Breast epithelium (tissue), 4 donors: ENCODE data around the gene ARHGEF7. TPM values are rescaled to one million over a fixed set of nuclear protein-coding genes. Genes with fewer than 3 reads are reported as not detected.

Experiments used
- DNase-seq, 2 donors: peaks; one replicate each; pipeline ENCODE4 v3.0.0-alpha.2; 2019; ENCODE audit warnings: low spot score in 2 of 2
- H3K27ac ChIP-seq, 2 donors: fragments of 200-600 bp; sonication (generic) in 1 of 2; one replicate each; pipeline ENCODE4 v1.5.1; 2016 to 2019; ENCODE audit warnings: mild to moderate bottlenecking in 1 of 2
- H3K27me3 ChIP-seq, 2 donors: fragments of 200-600 bp; sonication (generic) in 1 of 2; one replicate each; pipeline versions ENCODE4 v1.5.1 to v1.6.0; 2017 to 2019; ENCODE audit warnings: control low read depth in 1 of 2, mild to moderate bottlenecking in 1 of 2
- H3K36me3 ChIP-seq: fragments of 200-600 bp; one replicate; pipeline ENCODE4 v1.5.1; 2019
- H3K4me1 ChIP-seq, 2 donors: fragments of 200-600 bp; sonication (generic); one replicate each; pipeline ENCODE4 v1.5.1; 2016 to 2019; ENCODE audit warnings: control low read depth in 1 of 2
- H3K4me3 ChIP-seq, 3 donors: fragments of 200-600 bp; sonication (generic); 1 replicate in 2 of 3; 2 replicates in 1 of 3; pipeline ENCODE4 v1.5.1; 2016 to 2019; ENCODE audit warnings: mild to moderate bottlenecking in 3 of 3, moderate library complexity in 2 of 3
- H3K9me3 ChIP-seq, 2 donors: fragments of 200-600 bp; sonication (generic) in 1 of 2; one replicate each; pipeline ENCODE4 v1.5.1; 2016 to 2019; ENCODE audit warnings: control low read depth in 1 of 2
- POLR2A ChIP-seq: fragments of 450-650 bp; IDR thresholded peaks from one replicate; pipeline ENCODE4 v1.6.1; 2016; ENCODE audit warnings: antibody characterized with exemption, mild to moderate bottlenecking, moderate library complexity
- POLR2AphosphoS5 ChIP-seq, 3 donors: sonication (generic); formaldehyde crosslinking; IDR thresholded peaks; one replicate each; pipeline ENCODE4 v1.6.1; 2017; ENCODE audit warnings: antibody characterized with exemption in 3 of 3
- intact Hi-C: fragments of 100-400 bp; cut with DNase I; formaldehyde crosslinking; loops from one replicate; pipeline ENCODE4 v1.15.1; 2023; ENCODE audit warnings: low total_unique reads
- total RNA-seq, 3 donors: library from RNA; depleted of rRNA; stranded (reverse); fragments of >200 nt; gene quantifications; one replicate each; pipeline ENCODE4 v1.1.0, GENCODE V29; 2016
- TF ChIP-seq, protein P1 (sequence below), 3 donors: fragments of 450-650 bp; IDR thresholded peaks; one replicate each; pipeline ENCODE4 v1.5.1; 2016 to 2017; ENCODE audit warnings: antibody characterized with exemption in 3 of 3, mild to moderate bottlenecking in 3 of 3, moderate library complexity in 3 of 3

Gene ARHGEF7
- total RNA-seq, 3 donors from 2014 or later, result 79.6 to 92.0 (median 85.5) TPM

DNA sequence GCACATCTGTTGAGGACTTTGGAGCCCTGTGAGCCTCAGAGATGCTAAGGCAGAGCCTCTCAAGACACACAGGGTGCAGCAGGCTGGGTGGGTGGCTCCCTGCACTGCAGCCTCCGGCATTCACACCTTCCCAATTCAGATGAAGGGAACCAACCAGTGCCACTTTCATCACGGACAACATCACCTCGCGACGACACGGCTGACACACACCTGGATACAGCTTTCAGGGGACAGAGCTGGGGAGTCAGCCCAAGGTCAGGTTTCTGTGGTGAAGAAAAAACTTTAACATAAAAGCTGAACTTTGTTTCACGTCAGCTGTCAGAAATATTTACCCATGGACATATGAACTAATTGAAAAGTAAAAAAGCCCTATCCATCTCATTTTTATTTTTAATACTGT, 24.9 kb upstream of the ARHGEF7 start:
- Histone ChIP-seq H3K27me3 (peaks cover under 1 to 30% of the 10 kb centered on the region in 2 donors), H3K4me1 (no peaks in the 10 kb centered on the region), H3K9me3 (no peaks in the 10 kb centered on the region), H3K4me3 (no peak overlapping the region), H3K36me3 (no peaks in the 10 kb centered on the region), H3K27ac (no peak overlapping the region)
- DNase-seq, result no peak
- intact Hi-C loops, result no loop called here
- TF ChIP-seq POLR2A (no peak), POLR2AphosphoS5 (IDR thresholded peaks at IDR 0.05) (no peak)
- TF ChIP-seq, protein P1, sequence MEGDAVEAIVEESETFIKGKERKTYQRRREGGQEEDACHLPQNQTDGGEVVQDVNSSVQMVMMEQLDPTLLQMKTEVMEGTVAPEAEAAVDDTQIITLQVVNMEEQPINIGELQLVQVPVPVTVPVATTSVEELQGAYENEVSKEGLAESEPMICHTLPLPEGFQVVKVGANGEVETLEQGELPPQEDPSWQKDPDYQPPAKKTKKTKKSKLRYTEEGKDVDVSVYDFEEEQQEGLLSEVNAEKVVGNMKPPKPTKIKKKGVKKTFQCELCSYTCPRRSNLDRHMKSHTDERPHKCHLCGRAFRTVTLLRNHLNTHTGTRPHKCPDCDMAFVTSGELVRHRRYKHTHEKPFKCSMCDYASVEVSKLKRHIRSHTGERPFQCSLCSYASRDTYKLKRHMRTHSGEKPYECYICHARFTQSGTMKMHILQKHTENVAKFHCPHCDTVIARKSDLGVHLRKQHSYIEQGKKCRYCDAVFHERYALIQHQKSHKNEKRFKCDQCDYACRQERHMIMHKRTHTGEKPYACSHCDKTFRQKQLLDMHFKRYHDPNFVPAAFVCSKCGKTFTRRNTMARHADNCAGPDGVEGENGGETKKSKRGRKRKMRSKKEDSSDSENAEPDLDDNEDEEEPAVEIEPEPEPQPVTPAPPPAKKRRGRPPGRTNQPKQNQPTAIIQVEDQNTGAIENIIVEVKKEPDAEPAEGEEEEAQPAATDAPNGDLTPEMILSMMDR (IDR thresholded peaks at IDR 0.05), result no peak

DNA sequence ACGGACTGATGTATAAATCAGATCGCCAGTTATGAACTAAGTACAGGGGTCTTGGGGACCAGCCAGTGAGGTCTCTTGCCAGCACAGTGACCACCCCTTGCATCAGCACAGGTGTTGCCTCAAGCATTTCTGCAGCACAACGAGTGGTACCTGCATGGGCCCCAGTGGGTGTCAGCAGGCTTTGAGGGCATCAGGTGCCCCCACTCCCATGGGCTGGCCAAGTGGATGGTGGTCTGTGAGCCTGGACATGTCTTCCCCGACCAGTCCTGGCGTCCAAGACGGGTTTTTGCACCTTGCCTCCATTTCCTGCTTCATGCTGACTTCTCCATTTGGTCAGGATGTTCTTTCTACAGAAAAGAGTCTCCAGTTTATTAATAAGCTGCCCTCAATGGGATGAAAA, 22.4 kb upstream of the ARHGEF7 start:
- no peaks in the 10 kb centered on the region for H3K4me1 ChIP-seq
- H3K27ac ChIP-seq, result no peak overlapping the region
- intact Hi-C loops, result no loop called here
- no peak for DNase-seq
- no peak overlapping the region for H3K4me3 ChIP-seq
- TF ChIP-seq POLR2AphosphoS5 (IDR thresholded peaks at IDR 0.05), result no peak
- TF ChIP-seq, protein P1 (IDR thresholded peaks at IDR 0.05), result no peak
- no peak for TF ChIP-seq POLR2A
- no peaks in the 10 kb centered on the region for H3K36me3 ChIP-seq
- H3K27me3 ChIP-seq, result peaks cover 2 to 49% of the 10 kb centered on the region in 2 donors
- H3K9me3 ChIP-seq, result no peaks in the 10 kb centered on the region

DNA sequence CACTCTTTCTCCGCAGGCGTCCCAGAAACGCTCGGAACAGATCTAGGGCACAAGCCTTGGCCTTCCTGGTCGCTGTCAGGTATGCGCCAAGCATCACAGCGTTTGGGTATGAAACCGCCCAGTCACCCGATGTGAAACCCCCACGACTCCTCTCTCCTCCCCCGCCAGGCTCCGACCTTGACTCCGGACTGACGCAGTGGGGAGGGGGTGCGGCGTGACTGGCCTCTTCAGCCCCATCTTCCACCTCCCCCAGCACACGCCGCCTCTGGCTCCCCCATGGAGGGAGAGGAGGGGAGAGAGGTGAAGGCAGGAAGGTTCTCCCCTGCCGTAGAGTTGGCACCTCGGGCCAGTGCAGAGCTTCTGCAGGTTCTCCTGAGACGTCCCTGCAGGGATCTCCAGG, 22.0 kb upstream of the ARHGEF7 start:
- H3K36me3 ChIP-seq, result no peaks in the 10 kb centered on the region
- no peak overlapping the region for H3K27ac ChIP-seq
- no peak for DNase-seq
- H3K4me3 ChIP-seq, result no peak overlapping the region
- intact Hi-C loops, result no loop called here
- H3K9me3 ChIP-seq, result no peaks in the 10 kb centered on the region
- no peaks in the 10 kb centered on the region for H3K4me1 ChIP-seq
- H3K27me3 ChIP-seq, result peaks cover 2 to 50% of the 10 kb centered on the region in 2 donors
- TF ChIP-seq POLR2AphosphoS5 (IDR thresholded peaks at IDR 0.05) (no peak), POLR2A (no peak)

DNA sequence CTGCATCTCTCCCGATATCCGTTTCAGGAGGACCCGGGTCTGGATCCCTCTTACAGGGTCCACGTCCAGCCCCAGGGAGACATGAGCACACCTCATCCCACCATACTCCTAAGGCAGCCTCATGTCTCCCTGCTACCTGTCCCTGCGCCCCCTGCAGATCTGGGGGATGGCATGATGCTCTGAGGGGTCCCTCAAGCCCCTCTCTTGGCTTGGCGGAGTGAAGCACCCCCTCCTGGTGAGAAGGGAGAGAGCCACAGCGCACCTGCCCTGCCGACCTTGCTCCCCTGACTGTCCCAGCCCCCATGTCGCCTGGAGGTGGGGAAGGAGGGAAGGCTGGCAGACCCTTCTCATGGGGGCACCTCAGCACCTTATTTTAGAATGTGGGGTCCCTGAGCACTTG, 21.5 kb upstream of the ARHGEF7 start:
- H3K9me3 ChIP-seq, result no peaks in the 10 kb centered on the region
- TF ChIP-seq, protein P1 (IDR thresholded peaks at IDR 0.05), result no peak
- TF ChIP-seq POLR2AphosphoS5 (IDR thresholded peaks at IDR 0.05) (no peak), POLR2A (no peak)
- H3K27ac ChIP-seq, result no peak overlapping the region
- no peak for DNase-seq
- H3K4me3 ChIP-seq, result no peak overlapping the region
- no peaks in the 10 kb centered on the region for H3K36me3 ChIP-seq
- intact Hi-C loops, result no loop called here
- H3K27me3 ChIP-seq, result peaks cover 2 to 50% of the 10 kb centered on the region in 2 donors
- no peaks in the 10 kb centered on the region for H3K4me1 ChIP-seq

DNA sequence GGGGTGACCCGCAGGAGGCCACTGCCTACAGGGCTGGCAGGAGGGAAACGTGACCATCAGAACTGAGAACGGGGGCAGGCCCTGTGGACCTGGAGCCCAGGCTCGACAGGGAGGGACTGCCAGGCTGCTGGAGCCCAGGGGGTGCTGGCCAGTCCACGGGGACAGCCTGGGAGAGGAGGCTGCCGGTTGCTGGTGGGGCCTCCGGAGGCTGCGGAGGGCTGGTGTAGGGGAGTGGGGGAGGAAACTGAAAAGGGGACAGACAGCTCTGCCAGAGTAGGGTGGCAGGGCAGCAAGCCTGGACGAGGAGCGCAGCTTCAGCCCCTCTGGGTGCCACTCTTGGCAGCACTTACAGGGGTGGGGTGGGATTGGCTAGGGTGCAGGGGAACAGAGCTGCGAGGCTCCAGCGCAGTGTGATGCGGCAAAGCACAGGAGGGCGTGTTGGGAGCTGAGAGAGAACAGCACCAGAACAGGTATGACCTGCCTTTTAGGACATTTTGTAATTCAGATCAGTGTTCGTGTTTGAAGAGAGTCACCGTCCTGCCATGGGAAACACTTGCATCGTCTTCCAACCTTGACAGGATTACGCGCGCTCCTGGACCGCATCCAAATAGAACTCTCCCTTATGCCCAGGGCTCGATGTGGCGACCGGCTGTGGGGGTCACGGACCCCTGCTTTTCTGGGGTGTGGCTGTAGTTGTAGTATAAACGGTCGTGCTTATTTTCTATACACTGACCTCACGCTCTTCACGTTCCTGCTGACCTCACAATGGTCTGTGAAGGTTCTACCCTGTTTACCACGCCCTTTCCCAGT, 19.9 kb upstream of the ARHGEF7 start:
- H3K9me3 ChIP-seq, result no peaks in the 10 kb centered on the region
- H3K27me3 ChIP-seq, result peaks cover 2 to 50% of the 10 kb centered on the region in 2 donors
- H3K4me3 ChIP-seq, result no peak overlapping the region
- TF ChIP-seq POLR2AphosphoS5 (IDR thresholded peaks at IDR 0.05) (no peak), POLR2A (no peak)
- TF ChIP-seq, protein P1 (IDR thresholded peaks at IDR 0.05), result no peak
- DNase-seq, result no peak
- no peaks in the 10 kb centered on the region for H3K36me3 ChIP-seq
- intact Hi-C loops, result no loop called here
- no peaks in the 10 kb centered on the region for H3K4me1 ChIP-seq
- no peak overlapping the region for H3K27ac ChIP-seq
